ENCODE measurements around the gene NOL8. TPM values are rescaled to one million over a fixed set of nuclear protein-coding genes. Genes with fewer than 3 reads are reported as not detected.
A peak's percentile ranks its signal among the peaks of the same experiment; 100 is the strongest.

Gene NOL8
- total RNA-seq, 4 donors from 2014 or later, result 20.4 to 40.8 (median 21.9) TPM

GRCh38 chr9:92294297-92294676 is 30.9 kb downstream of the NOL8 start:
- intact Hi-C loops (cut with DNase I; ENCODE audit: low total_unique reads), result no loop called here
- TF ChIP-seq POLR2A (IDR thresholded peaks at IDR 0.05), result no peak
- no peak for TF ChIP-seq CTCF (IDR thresholded peaks at IDR 0.05)
- DNase-seq (ENCODE audit: low spot score in 2 of 2), result no peak

GRCh38 chr9:92293452-92294296 is 31.5 kb downstream of the NOL8 start, which contains the start of gene IARS1:
IARS1 (minus strand) TSS chr9:92293697; CDS start chr9:92289419, 4,278 bp downstream.
- intact Hi-C loops (cut with DNase I; ENCODE audit: low total_unique reads), result no loop called here
- TF ChIP-seq POLR2A (IDR thresholded peaks at IDR 0.05), result no peak
- no peak for TF ChIP-seq CTCF (IDR thresholded peaks at IDR 0.05)
- 0 to 1% methylated on average over 32 to 45 of the region's 63 CpGs for WGBS, 2 donors
- peak; percentile 99 to 100 for DNase-seq (ENCODE audit: low spot score in 2 of 2)
- H3K4me3 ChIP-seq (ENCODE audit: low read depth, poor library complexity, severe bottlenecking), result peak within 1 kb of the TSS; percentile 78

More at GRCh38 chr9:92294297-92294676, 30.9 kb downstream of the NOL8 start:
- WGBS, 2 donors, result 16 to 17% methylated on average over 13 of the region's 13 CpGs
- H3K4me3 ChIP-seq (ENCODE audit: low read depth, poor library complexity, severe bottlenecking), result peak overlapping the region; percentile 32

GRCh38 chr9:92293075-92293354 is 32.1 kb downstream of the NOL8 start:
- intact Hi-C loops (cut with DNase I; ENCODE audit: low total_unique reads), result no loop called here
- no peak for DNase-seq (ENCODE audit: low spot score in 2 of 2)
- 1% methylated on average over 5 of the region's 5 CpGs for WGBS, 2 donors
- TF ChIP-seq POLR2A (IDR thresholded peaks at IDR 0.05), result no peak
- no peak for TF ChIP-seq CTCF (IDR thresholded peaks at IDR 0.05)
- H3K4me3 ChIP-seq (ENCODE audit: low read depth, poor library complexity, severe bottlenecking), result peak overlapping the region; percentile 78

GRCh38 chr9:92292338-92293074 is 32.6 kb downstream of the NOL8 start:
- no peak for TF ChIP-seq CTCF (IDR thresholded peaks at IDR 0.05)
- no peak for TF ChIP-seq POLR2A (IDR thresholded peaks at IDR 0.05)
- peak overlapping the region; percentile 78 for H3K4me3 ChIP-seq (ENCODE audit: low read depth, poor library complexity, severe bottlenecking)
- no peak for DNase-seq (ENCODE audit: low spot score in 2 of 2)
- intact Hi-C loops (cut with DNase I; ENCODE audit: low total_unique reads), result no loop called here
- 60 to 64% methylated on average over 8 of the region's 8 CpGs for WGBS, 2 donors

GRCh38 chr9:92291577-92291976 is 33.6 kb downstream of the NOL8 start:
- intact Hi-C loops (cut with DNase I; ENCODE audit: low total_unique reads), result no loop called here
- WGBS, 2 donors, result 56 to 70% methylated on average over 2 of the region's 2 CpGs
- H3K4me3 ChIP-seq (ENCODE audit: low read depth, poor library complexity, severe bottlenecking), result no peak overlapping the region
- no peak for DNase-seq (ENCODE audit: low spot score in 2 of 2)
- TF ChIP-seq POLR2A (IDR thresholded peaks at IDR 0.05) (no peak), CTCF (IDR thresholded peaks at IDR 0.05) (no peak)
